Tibial artery (tissue), 4 donors: ENCODE results near the gene OAS1.

Experiments
- DNase-seq, 2 donors: peaks; one replicate each; pipeline ENCODE4 v3.0.0-alpha.2; 2019
- H3K27ac ChIP-seq, 2 donors: fragments of 200-600 bp; sonication (generic) in 1 of 2; 1 replicate in 1 of 2; 2 replicates in 1 of 2; pipeline ENCODE4 v1.5.1; 2018 to 2019; ENCODE audit warnings: mild to moderate bottlenecking in 1 of 2
- H3K27me3 ChIP-seq, 2 donors: fragments of 200-600 bp; sonication (generic) in 1 of 2; one replicate each; pipeline versions ENCODE4 v1.5.1 to v1.6.0; 2016 to 2019
- H3K36me3 ChIP-seq, 3 donors: fragments of 200-600 bp; sonication (generic) in 2 of 3; one replicate each; pipeline ENCODE4 v1.5.1; 2016 to 2019; ENCODE audit warnings: mild to moderate bottlenecking in 2 of 3
- H3K4me1 ChIP-seq, 4 donors: fragments of 200-600 bp; sonication (generic) in 2 of 4; 1 replicate in 3 of 4; 2 replicates in 1 of 4; pipeline ENCODE4 v1.5.1; 2016 to 2019
- H3K4me3 ChIP-seq, 2 donors: fragments of 200-600 bp; sonication (generic) in 1 of 2; 1 replicate in 1 of 2; 2 replicates in 1 of 2; pipeline ENCODE4 v1.5.1; 2018 to 2019; ENCODE audit warnings: mild to moderate bottlenecking in 2 of 2
- H3K9me3 ChIP-seq, 3 donors: fragments of 200-600 bp; sonication (generic) in 1 of 3; one replicate each; pipeline ENCODE4 v1.5.1; 2016 to 2019
- intact Hi-C: fragments of 100-400 bp; cut with DNase I; formaldehyde crosslinking; loops from one replicate; pipeline ENCODE4 v1.15.0; 2023; ENCODE audit warnings: low total_unique reads
- TF ChIP-seq, protein P1 (sequence below), 2 experiments: fragments of 200-600 bp in 1 of 2; fragments of 450-650 bp in 1 of 2; IDR thresholded peaks; one replicate each; pipeline ENCODE4 v1.5.1; 2017 to 2019; ENCODE audit warnings: antibody characterized with exemption in 2 of 2, mild to moderate bottlenecking in 1 of 2, moderate library complexity in 1 of 2

The OAS1 gene

DNA sequence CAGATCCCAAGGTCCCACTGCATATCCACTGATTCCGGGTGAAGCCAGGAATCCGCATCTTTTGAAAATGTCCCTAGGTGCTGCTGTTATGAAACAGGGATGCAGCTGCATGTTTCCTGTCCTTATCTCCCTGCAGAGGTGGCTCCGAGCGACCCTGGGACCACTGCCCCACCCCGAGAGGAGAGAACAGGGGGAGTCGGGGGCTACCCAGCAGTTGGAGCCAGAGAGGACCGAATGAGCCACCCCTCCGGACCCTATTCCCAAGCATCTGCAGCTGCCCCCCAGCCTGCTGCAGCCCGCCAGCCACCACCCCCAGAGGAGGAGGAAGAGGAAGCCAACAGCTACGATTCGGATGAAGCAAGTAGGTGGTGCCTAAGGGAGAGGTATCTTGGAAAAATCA, 30.3 kb upstream of the OAS1 start:
- TF ChIP-seq, protein P1, sequence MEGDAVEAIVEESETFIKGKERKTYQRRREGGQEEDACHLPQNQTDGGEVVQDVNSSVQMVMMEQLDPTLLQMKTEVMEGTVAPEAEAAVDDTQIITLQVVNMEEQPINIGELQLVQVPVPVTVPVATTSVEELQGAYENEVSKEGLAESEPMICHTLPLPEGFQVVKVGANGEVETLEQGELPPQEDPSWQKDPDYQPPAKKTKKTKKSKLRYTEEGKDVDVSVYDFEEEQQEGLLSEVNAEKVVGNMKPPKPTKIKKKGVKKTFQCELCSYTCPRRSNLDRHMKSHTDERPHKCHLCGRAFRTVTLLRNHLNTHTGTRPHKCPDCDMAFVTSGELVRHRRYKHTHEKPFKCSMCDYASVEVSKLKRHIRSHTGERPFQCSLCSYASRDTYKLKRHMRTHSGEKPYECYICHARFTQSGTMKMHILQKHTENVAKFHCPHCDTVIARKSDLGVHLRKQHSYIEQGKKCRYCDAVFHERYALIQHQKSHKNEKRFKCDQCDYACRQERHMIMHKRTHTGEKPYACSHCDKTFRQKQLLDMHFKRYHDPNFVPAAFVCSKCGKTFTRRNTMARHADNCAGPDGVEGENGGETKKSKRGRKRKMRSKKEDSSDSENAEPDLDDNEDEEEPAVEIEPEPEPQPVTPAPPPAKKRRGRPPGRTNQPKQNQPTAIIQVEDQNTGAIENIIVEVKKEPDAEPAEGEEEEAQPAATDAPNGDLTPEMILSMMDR (IDR thresholded peaks at IDR 0.05): no peak
- H3K4me1 ChIP-seq: no peaks in the 10 kb centered on the region
- H3K4me3 ChIP-seq: no peak overlapping the region
- intact Hi-C loops: no loop called here
- no peak overlapping the region for H3K27ac ChIP-seq
- no peak for DNase-seq
- H3K27me3 ChIP-seq: peaks cover 0 to 62% of the 10 kb centered on the region in 2 donors
- H3K9me3 ChIP-seq: no peaks in the 10 kb centered on the region
- H3K36me3 ChIP-seq: no peaks in the 10 kb centered on the region

GRCh38 chr12:112877006-112877405, 29.8 kb upstream of the OAS1 start:
- no peaks in the 10 kb centered on the region for H3K4me1 ChIP-seq
- TF ChIP-seq, protein P1 (IDR thresholded peaks at IDR 0.05): no peak
- peaks cover 0 to 62% of the 10 kb centered on the region in 2 donors for H3K27me3 ChIP-seq
- no peaks in the 10 kb centered on the region for H3K36me3 ChIP-seq
- intact Hi-C loops: no loop called here
- no peaks in the 10 kb centered on the region for H3K9me3 ChIP-seq
- no peak overlapping the region for H3K4me3 ChIP-seq
- H3K27ac ChIP-seq: no peak overlapping the region
- no peak for DNase-seq

GRCh38 chr12:112878488-112878887, 28.3 kb upstream of the OAS1 start:
- intact Hi-C loops: loop anchor here (2.0 kb wide), 1 partner anchor 70 kb away; no protein-coding TSS in a partner anchor
- Histone ChIP-seq H3K4me3 (no peak overlapping the region), H3K27ac (no peak overlapping the region), H3K36me3 (no peaks in the 10 kb centered on the region), H3K4me1 (no peaks in the 10 kb centered on the region), H3K9me3 (no peaks in the 10 kb centered on the region), H3K27me3 (peaks cover 0 to 62% of the 10 kb centered on the region in 2 donors)
- TF ChIP-seq, protein P1 (IDR thresholded peaks at IDR 0.05): no peak
- DNase-seq: no peak

DNA sequence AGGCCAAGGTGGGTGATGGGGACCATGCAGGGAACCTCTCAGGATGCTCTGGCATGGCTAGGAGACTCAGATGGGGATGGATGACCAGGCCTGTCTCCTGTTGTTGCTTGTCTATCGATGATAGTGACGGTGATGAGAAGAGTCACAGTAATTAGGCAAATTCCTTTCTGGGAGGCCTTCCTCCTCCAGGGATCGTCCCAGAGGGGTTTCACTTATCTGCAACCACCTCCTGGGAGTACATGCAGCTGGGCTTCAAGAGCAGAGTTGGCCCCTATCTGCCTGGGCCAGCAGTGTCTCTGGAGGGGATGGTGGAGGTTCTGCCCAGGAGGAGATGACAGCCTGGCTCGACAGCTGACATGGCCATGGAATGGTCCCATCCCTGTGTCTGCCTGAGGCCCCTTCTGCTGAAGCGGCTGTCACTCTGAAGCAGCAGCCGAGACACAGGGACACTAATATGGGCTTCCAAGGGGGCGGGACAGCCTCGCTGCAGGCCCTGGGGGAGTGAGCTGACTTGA, 27.5 kb upstream of the OAS1 start:
- no peak overlapping the region for H3K27ac ChIP-seq
- TF ChIP-seq, protein P1 (IDR thresholded peaks at IDR 0.05): no peak
- peaks cover 0 to 57% of the 10 kb centered on the region in 2 donors for H3K27me3 ChIP-seq
- H3K9me3 ChIP-seq: no peaks in the 10 kb centered on the region
- intact Hi-C loops: loop anchor here (2.0 kb wide), 1 partner anchor 70 kb away; no protein-coding TSS in a partner anchor
- no peak overlapping the region for H3K4me3 ChIP-seq
- no peaks in the 10 kb centered on the region for H3K36me3 ChIP-seq
- H3K4me1 ChIP-seq: no peaks in the 10 kb centered on the region
- no peak for DNase-seq

DNA sequence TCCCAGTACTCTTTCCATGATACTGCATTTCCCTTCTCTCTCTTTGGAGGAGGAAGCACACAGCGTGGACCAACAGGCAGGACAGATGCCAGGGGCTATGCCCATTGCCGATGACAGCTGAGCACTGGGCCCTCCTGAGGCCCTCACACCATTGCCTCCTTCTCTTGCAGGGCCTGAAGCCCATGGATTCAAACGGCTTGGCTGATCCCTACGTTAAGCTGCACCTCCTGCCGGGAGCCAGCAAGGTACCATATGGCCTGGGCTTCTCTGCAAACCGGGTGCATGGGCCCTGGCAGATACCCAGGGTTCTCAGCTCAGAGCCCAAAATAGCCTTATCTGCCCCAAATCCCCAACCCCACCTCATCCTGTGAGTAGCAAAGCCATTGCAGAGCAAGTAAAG, 25.2 kb upstream of the OAS1 start:
- H3K4me3 ChIP-seq: no peak overlapping the region
- H3K27me3 ChIP-seq: peaks cover 0 to 34% of the 10 kb centered on the region in 2 donors
- TF ChIP-seq, protein P1 (IDR thresholded peaks at IDR 0.05): no peak
- intact Hi-C loops: no loop called here
- no peak overlapping the region for H3K27ac ChIP-seq
- no peaks in the 10 kb centered on the region for H3K4me1 ChIP-seq
- H3K9me3 ChIP-seq: no peaks in the 10 kb centered on the region
- H3K36me3 ChIP-seq: no peaks in the 10 kb centered on the region
- DNase-seq: no peak

DNA sequence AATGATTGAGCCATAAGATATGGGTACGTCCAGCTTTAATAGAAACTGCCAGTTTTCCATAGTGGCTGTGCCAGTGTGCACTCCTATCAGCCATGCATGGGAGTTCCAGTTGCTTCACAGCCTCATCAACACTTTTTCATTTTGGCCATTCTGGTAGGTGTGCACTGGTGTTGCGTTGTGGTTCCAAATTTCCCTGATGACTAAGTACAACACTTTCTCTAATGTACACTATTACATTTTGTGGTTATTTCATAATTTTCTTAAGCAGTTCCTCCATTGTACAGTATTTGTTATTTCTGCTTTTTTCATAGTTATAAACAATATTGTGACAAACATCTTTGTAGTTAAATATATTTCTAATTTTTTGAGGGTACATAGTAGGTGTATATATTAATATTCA, 21.5 kb upstream of the OAS1 start:
- no peaks in the 10 kb centered on the region for H3K4me1 ChIP-seq
- peaks cover 0 to 5% (median 0%) of the 10 kb centered on the region in 3 donors for H3K9me3 ChIP-seq
- intact Hi-C loops: no loop called here
- H3K27ac ChIP-seq: no peak overlapping the region
- peaks cover 0 to 7% of the 10 kb centered on the region in 2 donors for H3K27me3 ChIP-seq
- TF ChIP-seq, protein P1 (IDR thresholded peaks at IDR 0.05): no peak
- H3K36me3 ChIP-seq: no peaks in the 10 kb centered on the region
- no peak for DNase-seq
- H3K4me3 ChIP-seq: no peak overlapping the region
